Effector memory CD8-positive, alpha-beta T cell (primary cell): ENCODE measurements around the gene HTRA3.

Experiments used
- ATAC-seq: fragments of 150-1000 bp; cut with Tn5 transposase; replicated peaks from 2 replicates; pipeline ENCODE4 v1.10.0; 2021; ENCODE audit warnings: mild to moderate bottlenecking, moderate library complexity
- DNase-seq, 3 experiments: peaks; one replicate each; pipeline ENCODE4 v3.0.0; 2021
- H3K27ac Mint-ChIP-seq, 2 donors: one replicate each; pipeline ENCODE4 v1.8.0; 2022; ENCODE audit warnings: mild to moderate bottlenecking in 2 of 2, mixed read lengths in 2 of 2, moderate library complexity in 2 of 2
- H3K27me3 Mint-ChIP-seq, 2 donors: one replicate each; pipeline ENCODE4 v1.8.0; 2022; ENCODE audit warnings: mixed read lengths in 2 of 2
- H3K36me3 Mint-ChIP-seq: one replicate; pipeline ENCODE4 v1.8.0; 2022; ENCODE audit warnings: mild to moderate bottlenecking, moderate library complexity, mixed read lengths; ENCODE audit not compliant: insufficient read depth
- H3K4me1 Mint-ChIP-seq, 2 donors: one replicate each; pipeline ENCODE4 v1.8.0; 2022; ENCODE audit warnings: low read depth in 2 of 2, mixed read lengths in 2 of 2
- H3K4me3 Mint-ChIP-seq, 2 donors: one replicate each; pipeline ENCODE4 v1.8.0; 2022; ENCODE audit warnings: mild to moderate bottlenecking in 2 of 2, mixed read lengths in 2 of 2, moderate library complexity in 2 of 2
- H3K9me3 Mint-ChIP-seq, 2 donors: one replicate each; pipeline ENCODE4 v1.8.0; 2022; ENCODE audit warnings: mixed read lengths in 2 of 2

The HTRA3 gene

GRCh38 chr4:8295471-8295870, 25.9 kb downstream of the HTRA3 start:
- H3K27me3 Mint-ChIP-seq = peaks cover 0 to 7% of the 10 kb centered on the region in 2 donors
- no peak overlapping the region for H3K27ac Mint-ChIP-seq
- no peak for DNase-seq
- H3K4me3 Mint-ChIP-seq = no peak overlapping the region
- ATAC-seq = no peak
- peaks cover 0 to 2% of the 10 kb centered on the region in 2 donors for H3K9me3 Mint-ChIP-seq
- H3K36me3 Mint-ChIP-seq = peaks cover 2% of the 10 kb centered on the region
- no peaks in the 10 kb centered on the region for H3K4me1 Mint-ChIP-seq

DNA sequence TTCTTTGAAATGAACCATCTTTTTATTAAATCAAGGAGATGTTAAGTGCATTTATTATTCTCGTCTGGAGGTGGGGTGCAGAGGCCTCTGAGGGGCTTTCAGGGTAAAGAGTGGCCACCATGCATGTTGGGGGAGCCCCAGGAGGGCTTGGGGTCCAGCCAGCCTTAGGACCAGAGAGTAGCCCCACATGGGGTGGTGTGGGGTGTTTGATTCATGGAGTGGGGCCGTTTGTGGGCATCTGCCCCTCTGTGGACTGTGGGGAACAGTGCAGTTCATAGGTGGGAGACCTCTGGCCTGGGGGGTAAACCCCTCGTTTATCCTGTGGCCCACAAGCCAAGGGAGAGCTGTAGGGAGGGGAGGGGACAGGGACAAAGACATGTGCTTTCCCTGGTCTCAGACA, 26.9 kb downstream of the HTRA3 start:
- DNase-seq (no peak), ATAC-seq (no peak)
- H3K27me3 Mint-ChIP-seq = peaks cover under 1 to 14% of the 10 kb centered on the region in 2 donors
- peaks cover 2% of the 10 kb centered on the region for H3K36me3 Mint-ChIP-seq
- H3K9me3 Mint-ChIP-seq = peaks cover 0 to 6% of the 10 kb centered on the region in 2 donors
- no peaks in the 10 kb centered on the region for H3K4me1 Mint-ChIP-seq
- no peak overlapping the region for H3K4me3 Mint-ChIP-seq
- no peak overlapping the region for H3K27ac Mint-ChIP-seq

DNA sequence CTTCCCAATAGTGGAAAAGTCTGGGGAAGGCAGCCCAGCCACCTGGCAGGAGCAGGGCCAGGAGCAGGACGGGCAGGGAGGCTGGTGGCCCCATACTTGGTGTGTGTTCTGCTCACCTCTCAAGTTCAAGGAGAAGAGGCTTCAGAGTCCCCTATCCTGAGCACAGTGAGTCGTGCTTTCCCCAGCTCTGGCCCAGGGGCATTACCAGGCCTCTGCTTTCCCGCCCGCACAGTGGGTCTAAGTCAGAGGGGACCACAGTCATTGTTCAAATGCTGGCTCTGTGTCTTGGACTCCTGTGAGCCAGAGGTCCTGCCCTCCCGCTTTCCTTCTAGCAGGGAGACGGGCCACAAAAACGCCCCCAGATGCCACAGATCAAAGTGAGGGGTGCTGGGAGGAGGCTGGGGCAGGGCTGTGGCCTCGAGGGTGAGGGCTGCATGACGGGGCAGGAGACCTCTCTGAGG, 27.6 kb downstream of the HTRA3 start:
- no peak overlapping the region for H3K4me3 Mint-ChIP-seq
- H3K27ac Mint-ChIP-seq = no peak overlapping the region

DNA sequence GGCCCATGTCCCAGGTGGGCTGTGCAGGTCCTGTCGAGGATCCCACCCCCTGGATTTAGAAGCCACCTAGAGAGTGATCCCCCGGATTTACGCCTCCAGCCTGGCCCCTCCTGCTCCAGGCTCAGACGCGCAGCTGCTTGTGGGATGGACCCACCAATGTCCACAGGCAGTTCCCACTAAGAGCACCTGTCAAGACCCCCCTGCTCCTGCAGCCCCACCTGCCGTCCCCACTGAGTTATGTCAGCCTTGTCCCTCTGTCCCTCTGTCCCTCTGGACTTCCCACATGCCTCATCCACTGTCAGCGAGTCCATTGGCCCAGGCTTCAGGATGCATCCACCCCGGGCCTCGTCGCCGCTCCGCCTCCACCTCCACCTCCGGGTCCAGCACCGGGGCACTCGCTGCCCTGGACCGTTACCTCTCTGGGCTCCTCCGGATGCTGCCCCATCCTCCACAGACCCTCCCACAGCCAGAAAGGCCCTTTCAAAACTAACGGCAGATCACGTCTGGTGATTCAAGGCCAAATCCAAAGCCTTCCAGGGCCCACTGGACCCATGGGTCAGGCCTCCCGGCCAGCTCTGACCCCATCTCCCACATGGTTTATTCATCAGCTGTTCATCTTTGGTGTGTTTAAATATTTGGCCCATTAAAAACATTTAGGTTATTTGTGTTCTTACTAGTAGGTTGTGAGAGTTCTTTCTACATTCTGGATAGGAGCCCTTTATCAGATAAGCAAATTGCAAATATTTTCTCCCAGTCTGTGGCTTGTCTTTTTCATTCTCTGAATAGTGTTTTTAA, 28.3 kb downstream of the HTRA3 start:
- no peaks in the 10 kb centered on the region for H3K4me1 Mint-ChIP-seq
- H3K36me3 Mint-ChIP-seq = peaks cover 2% of the 10 kb centered on the region
- H3K4me3 Mint-ChIP-seq = no peak overlapping the region
- no peak for DNase-seq
- no peak overlapping the region for H3K27ac Mint-ChIP-seq
- peaks cover 0 to 6% of the 10 kb centered on the region in 2 donors for H3K9me3 Mint-ChIP-seq
- peaks cover 14 to 19% of the 10 kb centered on the region in 2 donors for H3K27me3 Mint-ChIP-seq
- no peak for ATAC-seq

More for the DNA sequence above, 27.6 kb downstream of the HTRA3 start:
- H3K36me3 Mint-ChIP-seq = peaks cover 2% of the 10 kb centered on the region
- peaks cover 0 to 6% of the 10 kb centered on the region in 2 donors for H3K9me3 Mint-ChIP-seq
- H3K27me3 Mint-ChIP-seq = peaks cover 7 to 19% of the 10 kb centered on the region in 2 donors
- no peaks in the 10 kb centered on the region for H3K4me1 Mint-ChIP-seq
- DNase-seq (no peak), ATAC-seq (no peak)

DNA sequence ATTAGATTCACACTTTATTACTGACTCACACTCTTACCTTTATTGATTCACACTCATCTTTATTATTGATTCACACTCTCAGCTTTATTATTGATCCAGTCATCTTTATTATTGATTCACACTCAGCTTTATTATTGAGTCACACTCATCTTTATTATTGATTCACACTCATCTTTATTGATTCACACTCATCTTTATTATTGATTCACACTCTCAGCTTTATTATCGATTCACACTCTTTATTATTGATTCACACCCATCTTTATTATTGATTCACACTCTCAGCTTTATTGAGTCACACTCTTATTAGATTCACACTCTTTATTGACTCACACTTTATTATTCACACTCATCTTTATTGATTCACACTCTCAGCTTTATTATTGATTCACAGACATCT, 31.3 kb downstream of the HTRA3 start:
- no peak overlapping the region for H3K4me3 Mint-ChIP-seq
- DNase-seq (no peak), ATAC-seq (no peak)
- no peak overlapping the region for H3K27ac Mint-ChIP-seq
- H3K27me3 Mint-ChIP-seq = peaks cover 25 to 31% of the 10 kb centered on the region in 2 donors
- no peaks in the 10 kb centered on the region for H3K4me1 Mint-ChIP-seq
- H3K36me3 Mint-ChIP-seq = peaks cover 2% of the 10 kb centered on the region
- peaks cover 0 to 4% of the 10 kb centered on the region in 2 donors for H3K9me3 Mint-ChIP-seq

DNA sequence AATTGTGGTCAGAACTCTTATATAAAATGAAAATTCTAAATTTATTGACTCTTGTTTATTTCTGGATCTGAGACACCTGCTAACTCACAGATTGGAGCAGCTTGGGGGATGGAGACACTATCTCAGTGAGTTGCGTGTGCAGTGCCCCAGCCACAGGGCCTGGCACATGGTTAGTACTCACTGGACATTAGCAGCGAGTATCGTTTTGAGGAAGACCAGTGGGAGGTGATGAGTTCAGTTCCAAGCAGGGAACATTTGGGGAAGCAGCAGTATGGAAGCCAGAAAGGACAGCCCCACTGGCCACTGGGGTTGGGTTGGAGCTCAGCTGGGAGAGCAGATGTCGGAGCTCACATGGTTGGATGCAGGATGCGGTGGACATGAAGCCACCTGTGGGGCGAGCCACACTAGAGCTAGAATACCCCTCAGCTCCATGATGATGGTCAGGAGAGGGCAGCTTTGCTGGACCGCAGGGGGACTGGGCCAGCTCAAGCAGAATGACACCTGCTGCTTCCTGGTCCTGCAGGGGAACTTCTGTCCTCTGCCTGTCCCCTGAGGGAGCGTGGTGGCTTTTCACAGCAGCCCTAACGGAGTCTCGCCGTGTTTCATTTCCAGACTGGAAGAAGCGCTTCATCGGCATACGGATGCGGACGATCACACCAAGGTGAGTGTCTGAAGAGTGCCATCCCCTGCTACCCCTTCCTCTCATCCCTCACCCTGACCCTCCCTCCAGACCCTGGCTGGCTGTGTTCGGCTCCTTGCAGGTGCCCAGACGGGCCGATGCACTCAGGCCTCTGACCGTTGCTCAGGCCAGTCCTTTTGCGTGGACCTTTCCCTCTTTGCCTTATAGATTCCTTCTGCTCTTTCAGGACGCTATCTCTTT, 32.5 kb downstream of the HTRA3 start:
- Mint-ChIP-seq H3K27me3 (peaks cover 25 to 42% of the 10 kb centered on the region in 2 donors), H3K4me1 (no peaks in the 10 kb centered on the region), H3K4me3 (no peak overlapping the region), H3K27ac (peak overlapping the region in 1 of 2 donors; percentile 49), H3K36me3 (peaks cover 2% of the 10 kb centered on the region), H3K9me3 (peaks cover 0 to 4% of the 10 kb centered on the region in 2 donors)
- no peak for ATAC-seq
- no peak for DNase-seq

- DNase-seq (no peak), ATAC-seq (no peak)
- peaks cover 2% of the 10 kb centered on the region for H3K36me3 Mint-ChIP-seq
- H3K9me3 Mint-ChIP-seq = peaks cover 0 to 4% of the 10 kb centered on the region in 2 donors
- H3K4me3 Mint-ChIP-seq = no peak overlapping the region
- no peaks in the 10 kb centered on the region for H3K4me1 Mint-ChIP-seq
- peaks cover 23 to 42% of the 10 kb centered on the region in 2 donors for H3K27me3 Mint-ChIP-seq
- H3K27ac Mint-ChIP-seq = no peak overlapping the region
Measured at GRCh38 chr4:8303081-8303480, 33.5 kb downstream of the HTRA3 start.

- Mint-ChIP-seq H3K27ac (no peak overlapping the region), H3K9me3 (peaks cover 0 to 4% of the 10 kb centered on the region in 2 donors), H3K36me3 (peaks cover 2% of the 10 kb centered on the region), H3K4me3 (no peak overlapping the region), H3K27me3 (peaks cover 22 to 42% of the 10 kb centered on the region in 2 donors), H3K4me1 (no peaks in the 10 kb centered on the region)
- DNase-seq (no peak), ATAC-seq (no peak)
Measured at GRCh38 chr4:8303485-8304281, 34.1 kb downstream of the HTRA3 start.

GRCh38 chr4:8304827-8305695, 35.5 kb downstream of the HTRA3 start:
- H3K9me3 Mint-ChIP-seq = peaks cover 0 to 4% of the 10 kb centered on the region in 2 donors
- H3K4me1 Mint-ChIP-seq = no peaks in the 10 kb centered on the region
- no peaks in the 10 kb centered on the region for H3K36me3 Mint-ChIP-seq
- no peak for ATAC-seq
- no peak overlapping the region for H3K4me3 Mint-ChIP-seq
- H3K27me3 Mint-ChIP-seq = peaks cover 31 to 51% of the 10 kb centered on the region in 2 donors
- no peak for DNase-seq
- H3K27ac Mint-ChIP-seq = no peak overlapping the region

- no peak for DNase-seq
- H3K9me3 Mint-ChIP-seq = peaks cover 0 to 2% of the 10 kb centered on the region in 2 donors
- H3K4me1 Mint-ChIP-seq = no peaks in the 10 kb centered on the region
- H3K27ac Mint-ChIP-seq = no peak overlapping the region
- H3K36me3 Mint-ChIP-seq = no peaks in the 10 kb centered on the region
- H3K27me3 Mint-ChIP-seq = peaks cover 36 to 60% of the 10 kb centered on the region in 2 donors
- no peak for ATAC-seq
- H3K4me3 Mint-ChIP-seq = no peak overlapping the region
Measured at GRCh38 chr4:8305851-8306471, 36.4 kb downstream of the HTRA3 start.

DNA sequence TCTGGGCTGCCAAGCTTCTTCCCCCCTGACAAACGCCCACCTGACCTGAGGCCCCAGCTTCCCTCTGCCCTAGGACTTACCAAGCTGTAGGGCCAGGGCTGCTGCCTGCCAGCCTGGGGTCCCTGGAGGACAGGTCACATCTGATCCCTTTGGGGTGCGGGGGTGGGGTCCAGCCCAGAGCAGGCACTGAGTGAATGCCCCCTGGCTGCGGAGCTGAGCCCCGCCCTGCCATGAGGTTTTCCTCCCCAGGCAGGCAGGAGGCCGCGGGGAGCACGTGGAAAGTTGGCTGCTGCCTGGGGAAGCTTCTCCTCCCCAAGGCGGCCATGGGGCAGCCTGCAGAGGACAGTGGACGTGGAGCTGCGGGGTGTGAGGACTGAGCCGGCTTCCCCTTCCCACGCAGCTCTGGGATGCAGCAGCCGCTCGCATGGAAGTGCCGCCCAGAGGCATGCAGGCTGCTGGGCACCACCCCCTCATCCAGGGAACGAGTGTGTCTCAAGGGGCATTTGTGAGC, 37.0 kb downstream of the HTRA3 start:
- Mint-ChIP-seq H3K27ac (no peak overlapping the region), H3K4me3 (no peak overlapping the region), H3K9me3 (no peaks in the 10 kb centered on the region), H3K36me3 (no peaks in the 10 kb centered on the region), H3K4me1 (no peaks in the 10 kb centered on the region), H3K27me3 (peaks cover 39 to 66% of the 10 kb centered on the region in 2 donors)
- DNase-seq (no peak), ATAC-seq (no peak)

DNA sequence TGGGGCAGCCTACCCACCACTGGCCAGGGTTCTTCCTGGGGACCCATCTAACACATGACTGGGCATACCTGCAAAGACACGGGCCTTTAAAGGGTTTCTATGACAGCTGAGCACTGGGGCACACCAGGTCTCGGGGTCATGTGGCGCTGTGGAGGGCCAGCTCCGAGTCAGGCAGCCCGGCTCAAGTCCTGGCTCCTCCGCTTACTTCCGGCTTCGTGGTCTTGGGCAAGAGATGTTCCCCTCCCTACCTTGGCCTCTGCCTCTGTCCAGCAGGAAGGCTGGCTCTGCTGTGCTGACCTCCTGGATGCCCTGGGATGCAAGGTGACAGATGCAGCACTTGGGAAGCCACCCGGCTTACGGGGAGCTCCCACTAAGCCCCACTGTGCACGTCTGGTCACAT, 37.6 kb downstream of the HTRA3 start:
- no peaks in the 10 kb centered on the region for H3K9me3 Mint-ChIP-seq
- DNase-seq (no peak), ATAC-seq (no peak)
- no peak overlapping the region for H3K27ac Mint-ChIP-seq
- no peak overlapping the region for H3K4me3 Mint-ChIP-seq
- H3K36me3 Mint-ChIP-seq = no peaks in the 10 kb centered on the region
- H3K4me1 Mint-ChIP-seq = no peaks in the 10 kb centered on the region
- H3K27me3 Mint-ChIP-seq = peaks cover 35 to 66% of the 10 kb centered on the region in 2 donors
